ENCODE results near the gene CHRM2.

Gene CHRM2

DNA sequence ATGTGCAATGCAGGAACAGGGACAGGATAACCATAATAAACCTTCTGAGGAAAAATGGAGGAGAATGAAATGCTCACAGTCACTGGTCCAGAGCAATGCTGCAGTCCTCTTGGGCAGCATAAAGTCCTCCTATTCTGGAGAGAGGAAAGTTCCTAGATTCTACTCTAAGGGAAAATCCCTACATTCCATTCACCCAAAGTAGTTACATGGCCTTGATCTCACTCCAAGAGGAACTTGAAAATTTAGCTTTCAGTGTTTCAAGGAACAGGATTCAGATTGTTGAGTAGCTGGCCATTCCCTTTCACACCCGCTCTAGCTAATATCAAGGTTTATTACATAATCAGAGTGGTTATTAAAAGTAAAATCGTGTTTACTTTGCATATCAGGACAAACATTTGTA, 168.3 kb downstream of the CHRM2 start:
- DNase-seq: no peak

DNA sequence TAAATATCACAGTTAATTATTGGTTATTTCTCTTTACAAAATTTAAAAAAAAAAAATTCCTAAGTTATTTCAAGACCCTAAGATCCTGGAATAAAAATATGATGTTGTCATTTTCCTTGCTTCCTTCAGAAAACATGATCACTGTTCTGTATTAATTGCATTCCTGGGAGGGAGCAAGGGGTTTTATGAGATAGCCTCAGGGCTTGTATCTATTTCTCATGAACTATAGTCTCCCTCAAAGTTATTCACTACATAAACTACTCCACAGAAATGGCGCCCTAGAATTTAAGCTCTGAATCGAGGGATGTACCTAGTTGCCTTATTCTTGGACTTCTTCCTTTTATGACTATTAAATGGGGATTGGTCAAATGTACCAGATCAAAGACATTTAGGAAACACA, 170.3 kb downstream of the CHRM2 start:
- no peak for DNase-seq

DNA sequence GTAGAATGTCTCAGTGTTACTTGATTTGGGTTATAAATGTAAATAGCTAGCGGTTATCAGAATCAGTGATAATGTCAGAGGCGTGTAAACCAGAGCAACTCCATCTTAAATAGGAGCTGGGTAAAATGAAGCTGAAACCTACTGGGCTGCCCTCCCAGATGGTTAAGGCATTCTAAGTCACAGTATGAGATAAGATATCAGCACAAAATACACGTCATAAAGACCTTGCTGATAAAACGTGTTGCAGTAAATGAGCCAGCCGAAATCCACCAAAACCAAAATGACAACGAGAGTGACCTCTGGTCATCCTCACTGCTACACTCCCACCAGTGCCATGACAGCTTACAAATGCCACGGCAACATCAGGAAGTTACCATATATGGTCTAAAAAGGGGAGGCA, 172.3 kb downstream of the CHRM2 start:
- DNase-seq: no peak

DNA sequence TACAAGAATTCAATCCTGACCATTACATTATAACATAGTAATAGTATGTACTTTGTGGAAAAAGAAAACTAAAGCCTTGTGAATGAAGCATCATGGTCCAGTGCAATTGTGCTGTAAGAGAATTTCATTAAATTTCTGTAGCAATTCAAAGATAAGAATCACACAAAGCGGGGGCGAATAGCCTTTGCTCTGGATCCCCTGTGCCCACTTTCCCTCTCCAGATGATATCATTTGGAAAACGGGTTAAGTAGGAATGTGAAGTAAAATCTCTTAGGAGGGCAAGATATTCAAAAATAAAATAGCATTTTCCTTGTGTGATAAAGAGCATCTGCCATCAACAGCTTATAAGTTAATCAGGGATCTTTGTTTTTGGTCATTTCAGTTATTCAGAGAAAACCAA, 177.1 kb downstream of the CHRM2 start:
- no peak for DNase-seq

DNA sequence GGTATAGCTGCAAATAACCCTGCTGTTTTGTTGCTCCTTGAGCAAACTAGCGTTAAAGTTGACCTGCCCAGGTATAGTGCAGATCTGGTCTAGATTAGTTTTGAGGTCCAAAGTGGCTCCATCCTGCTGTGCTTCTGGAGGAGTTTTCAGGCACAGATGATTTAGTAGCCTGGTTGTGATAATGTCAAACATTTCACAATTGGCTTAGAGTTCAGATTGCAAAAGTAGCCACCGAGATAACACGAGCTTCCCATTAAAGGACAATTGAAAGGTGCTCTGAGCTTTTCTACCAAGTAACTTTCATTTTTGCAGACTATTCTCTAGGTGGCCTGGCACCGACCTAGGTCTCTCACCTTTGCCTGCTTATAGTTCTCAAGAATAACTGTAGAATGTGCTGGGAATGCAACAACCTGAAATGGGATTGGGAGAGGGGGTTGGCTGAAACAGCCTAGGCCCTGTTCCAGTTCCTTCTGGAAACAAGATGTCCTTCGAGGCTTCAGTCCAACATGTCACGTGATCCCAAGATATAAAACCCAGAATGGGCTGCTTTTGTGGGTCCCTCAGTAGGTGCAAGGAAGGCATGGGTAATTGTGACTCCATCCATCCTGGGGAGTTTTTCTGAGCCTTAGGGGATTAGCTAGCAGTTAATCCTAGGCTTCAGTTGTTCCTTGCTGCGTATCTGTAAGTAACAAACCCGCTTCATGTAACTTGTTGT, 201.0 kb downstream of the CHRM2 start:
- no peak for DNase-seq
